Prostate gland (tissue), 2 donors: ENCODE results near the gene MDFIC2. TPM values are rescaled to one million over a fixed set of nuclear protein-coding genes. Genes with fewer than 3 reads are reported as not detected.
"Not testable (repeated sequence)": the region's sequence is repeated elsewhere in the genome, so short reads cannot be mapped to it uniquely, and the experiment has no call there.

Source experiments
- DNase-seq: peaks from one replicate; pipeline ENCODE4 v3.0.0-alpha.2; 2019; ENCODE audit warnings: low spot score
- H3K27ac ChIP-seq, 2 donors: fragments of 200-600 bp; sonication (generic); 2 replicates each; pipeline ENCODE4 v1.5.1; 2017 to 2019
- H3K27me3 ChIP-seq: fragments of 200-600 bp; sonication (generic); replicated peaks from 2 replicates; pipeline ENCODE4 v1.5.1; 2019; ENCODE audit not compliant: insufficient read depth
- H3K36me3 ChIP-seq, 2 donors: fragments of 200-600 bp; sonication (generic); 1 replicate in 1 of 2; 2 replicates in 1 of 2; pipeline versions ENCODE4 v1.5.1 to v1.8.1; 2017 to 2019
- H3K4me1 ChIP-seq: fragments of 200-600 bp; sonication (generic); replicated peaks from 2 replicates; pipeline ENCODE4 v1.5.1; 2019
- H3K4me3 ChIP-seq, 2 donors: fragments of 200-600 bp; sonication (generic); 2 replicates each; pipeline ENCODE4 v1.5.1; 2017 to 2019
- H3K9me3 ChIP-seq: fragments of 200-600 bp; sonication (generic); 2 replicates; pipeline ENCODE4 v1.5.1; 2017
- CTCF ChIP-seq, 4 experiments: fragments of 200-600 bp in 2 of 4; fragments of 450-650 bp in 2 of 4; sonication (generic) in 2 of 4; IDR thresholded peaks; 1 replicate in 3 of 4; 2 replicates in 1 of 4; pipeline ENCODE4 v1.5.1; 2016 to 2019; ENCODE audit warnings: antibody characterized with exemption in 4 of 4, mild to moderate bottlenecking in 2 of 4, moderate library complexity in 2 of 4
- POLR2A ChIP-seq: fragments of 450-650 bp; IDR thresholded peaks from one replicate; pipeline ENCODE4 v1.6.1; 2016; ENCODE audit warnings: antibody characterized with exemption, mild to moderate bottlenecking
- POLR2AphosphoS5 ChIP-seq: sonication (generic); formaldehyde crosslinking; IDR thresholded peaks from one replicate; pipeline ENCODE4 v1.6.1; 2017; ENCODE audit warnings: antibody characterized with exemption
- WGBS: methylation state at CpG from one replicate; pipeline ENCODE4 v1.1.5; 2018; 5-methylcytosine and 5-hydroxymethylcytosine counted together
- intact Hi-C: fragments of 100-400 bp; cut with DNase I; formaldehyde crosslinking; loops from one replicate; pipeline ENCODE4 v1.14.2; 2022
- total RNA-seq, 2 donors: library from RNA; depleted of rRNA; stranded (reverse); fragments of >200 nt; gene quantifications; one replicate each; pipeline ENCODE4 v1.1.0, GENCODE V29; 2016

Gene MDFIC2
- total RNA-seq, 2 donors from 2014 or later: not detected

- intact Hi-C loops: no loop called here
- no peak overlapping the region for H3K27ac ChIP-seq
- no peaks in the 10 kb centered on the region for H3K36me3 ChIP-seq
- no peaks in the 10 kb centered on the region for H3K4me1 ChIP-seq
- WGBS: 78% methylated on average over 3 of the region's 3 CpGs
- no peak for DNase-seq
- H3K4me3 ChIP-seq: no peak overlapping the region
- H3K27me3 ChIP-seq: no peaks in the 10 kb centered on the region
- TF ChIP-seq POLR2AphosphoS5 (no peak), CTCF (IDR thresholded peaks at IDR 0.05) (no peak), POLR2A (no peak)
- no peaks in the 10 kb centered on the region for H3K9me3 ChIP-seq
These were observed 2.8 kb downstream of the MDFIC2 start for GRCh38 chr3:70309591-70309990.

- no peaks in the 10 kb centered on the region for H3K9me3 ChIP-seq
- H3K36me3 ChIP-seq: no peaks in the 10 kb centered on the region
- no peaks in the 10 kb centered on the region for H3K27me3 ChIP-seq
- H3K27ac ChIP-seq: no peak overlapping the region
- H3K4me1 ChIP-seq: no peaks in the 10 kb centered on the region
- H3K4me3 ChIP-seq: no peak overlapping the region
- intact Hi-C loops: no loop called here
- TF ChIP-seq CTCF (IDR thresholded peaks at IDR 0.05) (peak in 1 of 4 experiments; percentile 4), POLR2A (no peak), POLR2AphosphoS5 (no peak)
- DNase-seq: no peak
- WGBS: 50% methylated on average over 3 of the region's 3 CpGs
These were observed 3.7 kb downstream of the MDFIC2 start for GRCh38 chr3:70308760-70309159.

- Histone ChIP-seq H3K27me3 (no peaks in the 10 kb centered on the region), H3K36me3 (no peaks in the 10 kb centered on the region), H3K9me3 (no peaks in the 10 kb centered on the region), H3K4me3 (no peak overlapping the region), H3K27ac (no peak overlapping the region), H3K4me1 (no peaks in the 10 kb centered on the region)
- DNase-seq: no peak
- intact Hi-C loops: no loop called here
- no peak for TF ChIP-seq POLR2A
These were observed 5.7 kb downstream of the MDFIC2 start for GRCh38 chr3:70306736-70307135.

- Histone ChIP-seq H3K9me3 (no peaks in the 10 kb centered on the region), H3K27ac (no peak overlapping the region), H3K4me3 (no peak overlapping the region), H3K4me1 (no peaks in the 10 kb centered on the region), H3K36me3 (no peaks in the 10 kb centered on the region), H3K27me3 (no peaks in the 10 kb centered on the region)
- no peak for DNase-seq
- intact Hi-C loops: no loop called here
- WGBS: 36% methylated on average over 3 of the region's 3 CpGs
- TF ChIP-seq CTCF (IDR thresholded peaks at IDR 0.05) (no peak), POLR2AphosphoS5 (no peak), POLR2A (no peak)
These were observed 14.1 kb downstream of the MDFIC2 start for GRCh38 chr3:70298385-70298784.

GRCh38 chr3:70291097-70291482 is 21.3 kb downstream of the MDFIC2 start:
- TF ChIP-seq CTCF (IDR thresholded peaks at IDR 0.05) (no peak), POLR2AphosphoS5 (no peak), POLR2A (no peak)
- H3K36me3 ChIP-seq: no peaks in the 10 kb centered on the region
- no peaks in the 10 kb centered on the region for H3K4me1 ChIP-seq
- 91% methylated on average over 2 of the region's 2 CpGs for WGBS
- H3K27ac ChIP-seq: no peak overlapping the region
- intact Hi-C loops: no loop called here
- H3K9me3 ChIP-seq: no peaks in the 10 kb centered on the region
- no peak for DNase-seq
- H3K4me3 ChIP-seq: no peak overlapping the region
- no peaks in the 10 kb centered on the region for H3K27me3 ChIP-seq

- H3K9me3 ChIP-seq, H3K27ac ChIP-seq, H3K4me1 ChIP-seq, H3K4me3 ChIP-seq, intact Hi-C loops, DNase-seq, H3K27me3 ChIP-seq, H3K36me3 ChIP-seq: not testable (repeated sequence)
- WGBS: 94% methylated on average over 32 of the region's 32 CpGs
These were observed 21.9 kb downstream of the MDFIC2 start for GRCh38 chr3:70290431-70291096.
